GM12891 (cell line): ENCODE data around the gene CYP2C8.

Source experiments
- PAX5 ChIP-seq: IDR thresholded peaks from 2 replicates; pipeline ENCODE4 v1.6.1; 2011; ENCODE audit warnings: low read length, moderate library complexity, mild to moderate bottlenecking; ENCODE audit not compliant: insufficient read depth, severe bottlenecking
- POLR2A ChIP-seq: IDR thresholded peaks from 2 replicates; pipeline ENCODE4 v1.6.1; 2011; ENCODE audit warnings: low read depth, low read length, control low read depth
- POLR2AphosphoS5 ChIP-seq: IDR thresholded peaks from 2 replicates; pipeline ENCODE4 v1.6.1; 2011; ENCODE audit warnings: low read depth, low read length, control low read depth
- POU2F2 ChIP-seq: IDR thresholded peaks from 2 replicates; pipeline ENCODE4 v1.6.1; 2011; ENCODE audit warnings: low read depth, mild to moderate bottlenecking, control low read depth, low read length, moderate library complexity
- TAF1 ChIP-seq: IDR thresholded peaks from 2 replicates; pipeline ENCODE4 v1.6.1; 2011; ENCODE audit warnings: low read depth, low read length, control low read depth

GRCh38 chr10:95031656-95032055 is 37.6 kb downstream of the CYP2C8 start:
- TF ChIP-seq TAF1 (no peak), POLR2A (no peak), POLR2AphosphoS5 (no peak), PAX5 (no peak), POU2F2 (no peak)
